ENCODE data around the gene SOX14. TPM values are rescaled to one million over a fixed set of nuclear protein-coding genes. Genes with fewer than 3 reads are reported as not detected.

The SOX14 gene
- total RNA-seq, 1 donor = not detected

- no peaks in the 10 kb centered on the region for H4K20me1 ChIP-seq (ENCODE audit: insufficient read depth, low read length)
- no peaks in the 10 kb centered on the region for H3K79me2 ChIP-seq (ENCODE audit: insufficient read depth, low read length)
- no peak overlapping the region for H3K27ac ChIP-seq (ENCODE audit: low read depth, low read length)
- no peaks in the 10 kb centered on the region for H3K4me1 ChIP-seq (ENCODE audit: insufficient read depth, low read length)
- no peaks in the 10 kb centered on the region for H3K36me3 ChIP-seq (ENCODE audit: insufficient read depth, low read length)
- H3K4me2 ChIP-seq (ENCODE audit: insufficient read depth, low read length) = no peak overlapping the region
- no peak overlapping the region for H2AFZ ChIP-seq (ENCODE audit: low read length)
- peaks cover 62% of the 10 kb centered on the region for H3K27me3 ChIP-seq (ENCODE audit: insufficient read depth, low read length)
- H3K4me3 ChIP-seq (ENCODE audit: insufficient read depth, low read length) = no peak overlapping the region
- no peak for DNase-seq (ENCODE audit: insufficient read length, low spot score, missing footprints)
- no peaks in the 10 kb centered on the region for H3K9me3 ChIP-seq (ENCODE audit: low read depth, low read length)
- no peak for TF ChIP-seq CTCF (IDR thresholded peaks at IDR 0.05; ENCODE audit: extremely low read depth, low read depth, low read length)
These were observed 8.3 kb downstream of the SOX14 start for GRCh38 chr3:137772214-137772955.

DNA sequence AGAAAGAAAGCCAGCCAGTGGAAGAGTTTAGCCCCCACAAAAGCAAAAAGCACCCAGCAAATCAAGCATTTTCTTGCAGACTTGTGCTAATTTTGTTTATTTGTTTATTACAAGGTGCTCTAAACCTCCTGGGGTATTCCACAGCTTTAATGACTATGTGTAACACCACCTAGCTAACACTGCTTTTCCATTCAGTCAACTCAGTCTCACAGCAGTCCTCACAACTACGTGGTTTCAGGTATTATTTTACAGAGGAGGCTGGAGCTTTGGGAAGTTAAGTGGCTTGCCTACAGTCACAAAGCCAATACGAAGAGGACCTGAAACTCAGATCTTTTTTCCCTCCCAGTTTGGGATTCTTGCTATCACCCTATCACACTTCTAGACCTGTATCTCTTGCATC, 14.8 kb downstream of the SOX14 start:
- H3K27ac ChIP-seq (ENCODE audit: low read depth, low read length) = no peak overlapping the region
- TF ChIP-seq CTCF (IDR thresholded peaks at IDR 0.05; ENCODE audit: extremely low read depth, low read depth, low read length) = no peak

DNA sequence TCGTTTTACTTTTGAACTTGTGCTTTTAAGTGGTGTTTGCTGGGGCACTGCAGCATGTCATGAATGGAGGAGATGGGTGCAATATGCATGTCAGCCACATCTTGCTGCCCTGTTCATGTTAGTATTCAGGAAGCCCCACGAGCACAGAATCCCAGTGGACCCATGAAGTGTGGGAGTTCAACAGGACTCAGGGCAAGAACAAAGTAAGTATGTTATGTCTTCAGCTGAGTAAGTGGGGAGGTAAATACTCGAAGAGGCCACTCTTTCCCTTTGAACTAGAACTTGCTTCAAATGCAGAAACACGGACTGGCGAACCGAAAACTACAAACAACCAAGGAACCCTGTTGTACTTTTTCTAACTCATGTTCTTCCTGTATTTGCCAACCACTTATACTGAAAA, 23.4 kb downstream of the SOX14 start:
- Histone ChIP-seq H2AFZ (ENCODE audit: low read length) (no peak overlapping the region), H3K4me2 (ENCODE audit: insufficient read depth, low read length) (no peak overlapping the region), H3K4me3 (ENCODE audit: insufficient read depth, low read length) (no peak overlapping the region), H3K27me3 (ENCODE audit: insufficient read depth, low read length) (no peaks in the 10 kb centered on the region), H3K79me2 (ENCODE audit: insufficient read depth, low read length) (no peaks in the 10 kb centered on the region), H3K27ac (ENCODE audit: low read depth, low read length) (no peak overlapping the region), H3K9me3 (ENCODE audit: low read depth, low read length) (no peaks in the 10 kb centered on the region), H3K36me3 (ENCODE audit: insufficient read depth, low read length) (no peaks in the 10 kb centered on the region), H3K4me1 (ENCODE audit: insufficient read depth, low read length) (no peaks in the 10 kb centered on the region), H4K20me1 (ENCODE audit: insufficient read depth, low read length) (no peaks in the 10 kb centered on the region)
- DNase-seq (ENCODE audit: insufficient read length, low spot score, missing footprints) = no peak
- TF ChIP-seq CTCF (IDR thresholded peaks at IDR 0.05; ENCODE audit: extremely low read depth, low read depth, low read length) = no peak

More for the DNA sequence above, 14.8 kb downstream of the SOX14 start:
- H3K4me1 ChIP-seq (ENCODE audit: insufficient read depth, low read length) = no peaks in the 10 kb centered on the region
- no peaks in the 10 kb centered on the region for H3K36me3 ChIP-seq (ENCODE audit: insufficient read depth, low read length)
- H4K20me1 ChIP-seq (ENCODE audit: insufficient read depth, low read length) = no peaks in the 10 kb centered on the region
- no peaks in the 10 kb centered on the region for H3K9me3 ChIP-seq (ENCODE audit: low read depth, low read length)
- no peak overlapping the region for H2AFZ ChIP-seq (ENCODE audit: low read length)
- no peak overlapping the region for H3K4me2 ChIP-seq (ENCODE audit: insufficient read depth, low read length)
- no peak for DNase-seq (ENCODE audit: insufficient read length, low spot score, missing footprints)
- H3K27me3 ChIP-seq (ENCODE audit: insufficient read depth, low read length) = peaks cover 3% of the 10 kb centered on the region
- no peak overlapping the region for H3K4me3 ChIP-seq (ENCODE audit: insufficient read depth, low read length)
- H3K79me2 ChIP-seq (ENCODE audit: insufficient read depth, low read length) = no peaks in the 10 kb centered on the region

- TF ChIP-seq CTCF (IDR thresholded peaks at IDR 0.05; ENCODE audit: extremely low read depth, low read depth, low read length) = no peak
These were observed 25.1 kb downstream of the SOX14 start for GRCh38 chr3:137789236-137789635.

More at GRCh38 chr3:137789236-137789635, 25.1 kb downstream of the SOX14 start:
- Histone ChIP-seq H3K36me3 (ENCODE audit: insufficient read depth, low read length) (no peaks in the 10 kb centered on the region), H3K27ac (ENCODE audit: low read depth, low read length) (no peak overlapping the region), H3K79me2 (ENCODE audit: insufficient read depth, low read length) (no peaks in the 10 kb centered on the region), H3K27me3 (ENCODE audit: insufficient read depth, low read length) (no peaks in the 10 kb centered on the region), H3K4me1 (ENCODE audit: insufficient read depth, low read length) (no peaks in the 10 kb centered on the region), H3K9me3 (ENCODE audit: low read depth, low read length) (no peaks in the 10 kb centered on the region), H2AFZ (ENCODE audit: low read length) (no peak overlapping the region), H4K20me1 (ENCODE audit: insufficient read depth, low read length) (no peaks in the 10 kb centered on the region), H3K4me2 (ENCODE audit: insufficient read depth, low read length) (no peak overlapping the region), H3K4me3 (ENCODE audit: insufficient read depth, low read length) (no peak overlapping the region)
- DNase-seq (ENCODE audit: insufficient read length, low spot score, missing footprints) = no peak

All from osteoblast (primary cell).